AG08396 (cell line): ENCODE data around the gene ZBTB9.
A peak's percentile ranks its signal among the peaks of the same experiment; 100 is the strongest.

Experiments used
- DNase-seq: peaks from one replicate; pipeline ENCODE4 v3.0.0; 2012; ENCODE audit warnings: low spot score, mixed read lengths

The ZBTB9 gene

GRCh38 chr6:33433001-33433543 lies 21.3 kb upstream of the ZBTB9 start:
- no peak for DNase-seq

- DNase-seq = peak; percentile 59
These were observed 20.7 kb upstream of the ZBTB9 start for GRCh38 chr6:33433544-33434191.

- no peak for DNase-seq
These were observed 19.4 kb upstream of the ZBTB9 start for GRCh38 chr6:33434961-33435360.

DNA sequence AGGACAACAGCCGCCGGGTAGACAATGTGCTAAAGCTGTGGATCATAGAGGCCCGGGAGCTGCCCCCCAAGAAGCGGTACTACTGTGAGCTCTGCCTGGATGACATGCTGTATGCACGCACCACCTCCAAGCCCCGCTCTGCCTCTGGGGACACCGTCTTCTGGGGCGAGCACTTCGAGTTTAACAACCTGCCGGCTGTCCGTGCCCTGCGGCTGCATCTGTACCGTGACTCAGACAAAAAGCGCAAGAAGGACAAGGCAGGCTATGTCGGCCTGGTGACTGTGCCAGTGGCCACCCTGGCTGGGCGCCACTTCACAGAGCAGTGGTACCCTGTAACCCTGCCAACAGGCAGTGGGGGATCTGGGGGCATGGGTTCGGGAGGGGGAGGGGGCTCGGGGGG lies 16.7 kb upstream of the ZBTB9 start:
- no peak for DNase-seq

DNA sequence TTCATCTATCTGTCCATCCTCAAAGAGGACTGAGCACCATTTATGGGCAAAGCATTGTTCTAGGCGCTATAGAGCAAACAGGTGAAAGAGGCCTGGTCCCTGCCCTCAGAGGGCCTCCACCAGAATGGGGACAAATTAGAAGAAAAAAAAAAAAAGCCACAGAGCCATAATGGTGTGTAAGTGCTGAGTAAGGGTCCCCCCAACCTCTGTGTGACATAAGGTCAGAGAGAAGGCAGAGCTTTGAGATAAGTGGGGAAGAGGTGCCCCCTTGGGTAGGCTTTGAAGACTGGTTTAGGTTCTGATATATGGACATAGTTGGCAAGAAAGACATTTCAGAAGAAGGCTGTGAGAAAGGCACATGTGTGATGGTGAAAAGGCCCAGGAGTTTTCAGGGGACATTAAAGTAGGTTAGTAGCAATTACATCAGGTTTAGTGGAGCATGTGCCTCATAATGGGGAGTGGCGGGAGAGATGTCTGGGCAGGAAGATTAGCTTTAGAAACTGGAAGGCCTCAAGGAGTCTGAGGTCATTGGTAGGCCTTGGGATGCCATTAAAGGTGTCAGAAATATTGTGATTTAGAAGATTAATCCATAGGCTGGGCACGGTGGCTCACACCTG lies 15.3 kb upstream of the ZBTB9 start:
- DNase-seq = no peak

GRCh38 chr6:33439956-33440648 lies 14.3 kb upstream of the ZBTB9 start:
- no peak for DNase-seq

- no peak for DNase-seq
These were observed 13.6 kb upstream of the ZBTB9 start for GRCh38 chr6:33440649-33441309.

- no peak for DNase-seq
These were observed 12.9 kb upstream of the ZBTB9 start for GRCh38 chr6:33441457-33441856.

- no peak for DNase-seq
These were observed 12.1 kb upstream of the ZBTB9 start for GRCh38 chr6:33442283-33442682.

DNA sequence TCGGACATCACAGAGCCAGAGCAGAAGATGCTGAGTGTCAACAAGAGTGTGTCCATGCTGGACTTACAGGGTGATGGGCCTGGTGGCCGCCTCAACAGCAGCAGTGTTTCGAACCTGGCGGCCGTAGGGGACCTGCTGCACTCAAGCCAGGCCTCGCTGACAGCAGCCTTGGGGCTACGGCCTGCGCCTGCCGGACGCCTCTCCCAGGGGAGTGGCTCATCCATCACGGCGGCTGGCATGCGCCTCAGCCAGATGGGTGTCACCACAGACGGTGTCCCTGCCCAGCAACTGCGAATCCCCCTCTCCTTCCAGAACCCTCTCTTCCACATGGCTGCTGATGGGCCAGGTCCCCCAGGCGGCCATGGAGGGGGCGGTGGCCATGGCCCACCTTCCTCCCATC lies 11.4 kb upstream of the ZBTB9 start:
- DNase-seq = no peak

- DNase-seq = no peak
These were observed 10.5 kb upstream of the ZBTB9 start for GRCh38 chr6:33443619-33444504.

GRCh38 chr6:33445119-33445603 lies 9.2 kb upstream of the ZBTB9 start:
- no peak for DNase-seq

DNA sequence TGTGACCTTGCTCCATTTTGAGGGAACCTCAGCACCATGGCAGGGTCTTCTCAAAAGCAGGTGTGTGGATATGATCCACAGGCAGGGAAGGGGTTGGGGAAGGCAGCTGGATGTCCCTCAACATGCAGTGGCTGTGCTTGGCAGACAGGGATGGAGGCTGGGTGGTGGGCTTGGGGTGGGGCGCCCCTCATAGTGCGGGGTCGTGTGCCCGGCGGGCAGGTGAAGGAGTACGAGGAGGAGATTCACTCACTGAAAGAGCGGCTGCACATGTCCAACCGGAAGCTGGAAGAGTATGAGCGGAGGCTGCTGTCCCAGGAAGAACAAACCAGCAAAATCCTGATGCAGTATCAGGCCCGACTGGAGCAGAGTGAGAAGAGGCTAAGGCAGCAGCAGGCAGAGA lies 8.0 kb upstream of the ZBTB9 start:
- DNase-seq = no peak

DNA sequence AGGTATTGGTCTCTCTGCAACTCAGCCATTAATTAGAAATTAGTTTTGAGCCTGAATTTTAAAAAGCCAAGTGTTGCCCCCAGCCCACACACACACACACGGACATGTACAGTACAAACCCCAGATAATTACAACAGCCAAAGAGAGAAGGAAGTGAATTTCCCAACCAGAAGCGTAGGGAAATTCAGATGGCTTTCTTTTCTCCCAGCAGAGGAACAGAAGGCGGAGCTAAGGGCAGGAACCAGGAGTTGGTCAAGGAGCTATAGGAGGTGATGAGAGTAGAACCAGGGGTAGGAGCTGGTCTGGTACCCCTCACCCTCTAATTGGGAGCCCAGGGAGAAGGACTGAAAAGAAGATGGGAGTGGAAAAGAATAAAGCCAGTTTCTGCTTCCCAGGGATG lies 3.9 kb upstream of the ZBTB9 start:
- peak; percentile 6 for DNase-seq

DNA sequence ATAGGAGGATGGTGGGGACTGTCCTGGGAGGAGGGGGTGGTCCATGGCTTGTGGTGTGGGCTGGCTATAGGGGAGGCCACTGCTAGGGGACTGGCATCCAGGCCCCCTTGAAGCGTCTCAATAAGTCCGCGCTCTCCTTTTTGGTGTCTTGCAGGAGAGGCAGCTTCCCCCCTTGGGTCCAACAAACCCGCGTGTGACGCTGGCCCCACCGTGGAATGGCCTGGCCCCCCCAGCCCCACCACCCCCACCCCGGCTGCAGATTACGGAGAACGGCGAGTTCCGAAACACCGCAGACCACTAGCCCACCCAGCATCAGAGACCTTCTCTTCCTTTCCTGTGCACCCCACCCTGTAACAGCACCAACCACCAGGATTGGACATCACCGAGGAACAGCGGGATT lies 2.8 kb upstream of the ZBTB9 start:
- DNase-seq = peak; percentile 5

DNA sequence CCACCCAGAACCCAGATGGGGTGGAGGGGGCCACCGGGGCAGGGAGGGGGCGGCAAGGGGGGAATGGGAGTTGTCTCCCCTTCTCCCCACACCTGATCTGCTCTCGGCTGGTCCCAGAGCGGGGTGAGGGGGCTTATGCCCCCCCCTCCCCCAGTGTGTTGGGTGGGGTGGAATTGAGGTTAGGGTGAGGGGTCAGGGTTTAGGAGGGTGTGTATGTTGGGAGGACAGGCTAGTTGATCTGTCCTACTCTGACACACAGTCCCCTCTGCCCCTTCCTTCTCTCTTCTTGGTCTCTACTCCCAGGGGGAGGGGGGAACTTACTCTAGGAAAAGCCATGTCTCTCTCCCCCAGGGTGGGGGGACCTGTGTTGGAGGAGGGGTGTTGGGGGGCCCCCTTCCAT lies 1.9 kb upstream of the ZBTB9 start:
- peak; percentile 11 for DNase-seq

- DNase-seq = peak; percentile 46
These were observed 875 bp upstream of the ZBTB9 start for GRCh38 chr6:33453393-33454008.

DNA sequence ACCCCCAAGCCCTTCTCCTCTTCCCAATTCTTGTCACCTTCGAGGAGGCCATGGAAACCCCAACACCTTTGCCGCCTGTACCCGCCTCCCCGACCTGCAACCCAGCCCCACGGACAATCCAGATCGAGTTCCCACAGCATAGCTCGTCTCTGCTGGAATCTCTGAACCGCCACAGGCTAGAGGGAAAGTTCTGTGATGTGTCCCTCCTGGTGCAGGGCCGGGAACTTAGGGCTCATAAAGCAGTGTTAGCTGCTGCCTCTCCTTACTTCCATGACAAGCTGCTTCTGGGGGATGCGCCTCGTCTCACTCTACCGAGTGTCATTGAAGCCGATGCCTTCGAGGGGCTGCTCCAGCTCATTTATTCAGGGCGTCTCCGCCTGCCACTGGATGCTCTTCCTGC lies 675 bp downstream of the ZBTB9 start:
- DNase-seq = peak; percentile 7

DNA sequence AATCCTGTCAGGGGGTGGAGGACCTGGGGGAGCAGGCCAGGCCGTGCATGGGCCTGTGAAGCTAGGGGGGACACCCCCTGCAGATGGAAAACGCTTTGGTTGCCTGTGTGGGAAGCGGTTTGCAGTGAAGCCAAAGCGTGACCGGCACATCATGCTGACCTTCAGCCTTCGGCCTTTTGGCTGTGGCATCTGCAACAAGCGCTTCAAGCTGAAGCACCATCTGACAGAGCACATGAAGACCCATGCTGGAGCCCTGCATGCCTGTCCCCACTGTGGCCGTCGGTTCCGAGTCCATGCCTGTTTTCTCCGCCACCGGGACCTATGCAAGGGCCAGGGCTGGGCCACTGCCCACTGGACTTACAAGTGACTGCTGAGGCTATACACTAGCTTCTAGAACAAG lies 1.8 kb downstream of the ZBTB9 start:
- no peak for DNase-seq

GRCh38 chr6:33458676-33459075 lies 4.3 kb downstream of the ZBTB9 start:
- DNase-seq = no peak

GRCh38 chr6:33459226-33459625 lies 4.8 kb downstream of the ZBTB9 start:
- no peak for DNase-seq
